Measurements from ENCODE around the gene HSPB6. TPM values are rescaled to one million over a fixed set of nuclear protein-coding genes. Genes with fewer than 3 reads are reported as not detected.
"Not testable (repeated sequence)": the region's sequence is repeated elsewhere in the genome, so short reads cannot be mapped to it uniquely, and the experiment has no call there.

HSPB6 gene
- total RNA-seq = 0.20 and 0.67 TPM in 2 replicates

GRCh38 chr19:35756377-35757230, at the start of gene HSPB6:
Gene HSPB6 (minus strand): TSS chr19:35757029. CDS start chr19:35757008, 21 bp downstream.
- no peak for DNase-seq (ENCODE audit: low read depth, low spot score)

- no peak for DNase-seq (ENCODE audit: low read depth, low spot score)
Observed at GRCh38 chr19:35806597-35806996, 49.8 kb upstream of the HSPB6 start.

GRCh38 chr19:35805526-35806102, 48.8 kb upstream of the HSPB6 start:
- no peak for DNase-seq (ENCODE audit: low read depth, low spot score)

- no peak for DNase-seq (ENCODE audit: low read depth, low spot score)
Observed at GRCh38 chr19:35801828-35802227, 45.0 kb upstream of the HSPB6 start.

- DNase-seq (ENCODE audit: low read depth, low spot score) = no peak
Observed at GRCh38 chr19:35797663-35798062, 40.8 kb upstream of the HSPB6 start.

GRCh38 chr19:35796645-35797542, 40.1 kb upstream of the HSPB6 start:
- no peak for DNase-seq (ENCODE audit: low read depth, low spot score)

- DNase-seq (ENCODE audit: low read depth, low spot score) = not testable (repeated sequence)
Observed at GRCh38 chr19:35795564-35795963, 38.7 kb upstream of the HSPB6 start.

GRCh38 chr19:35793381-35794165, 36.7 kb upstream of the HSPB6 start:
- no peak for DNase-seq (ENCODE audit: low read depth, low spot score)

- DNase-seq (ENCODE audit: low read depth, low spot score) = no peak
Observed at GRCh38 chr19:35792888-35793287, 36.1 kb upstream of the HSPB6 start.

- DNase-seq (ENCODE audit: low read depth, low spot score) = no peak
Observed at GRCh38 chr19:35792312-35792711, 35.5 kb upstream of the HSPB6 start.

GRCh38 chr19:35791814-35792279, 35.0 kb upstream of the HSPB6 start:
- no peak for DNase-seq (ENCODE audit: low read depth, low spot score)

GRCh38 chr19:35790981-35791813, 34.4 kb upstream of the HSPB6 start:
- DNase-seq (ENCODE audit: low read depth, low spot score) = no peak

- no peak for DNase-seq (ENCODE audit: low read depth, low spot score)
Observed at GRCh38 chr19:35789978-35790944, 33.4 kb upstream of the HSPB6 start.

- DNase-seq (ENCODE audit: low read depth, low spot score) = no peak
Observed at GRCh38 chr19:35789195-35789977, 32.6 kb upstream of the HSPB6 start.

GRCh38 chr19:35788205-35788960, 31.6 kb upstream of the HSPB6 start:
- no peak for DNase-seq (ENCODE audit: low read depth, low spot score)

- DNase-seq (ENCODE audit: low read depth, low spot score) = no peak
Observed at GRCh38 chr19:35787227-35787799, 30.5 kb upstream of the HSPB6 start.

Measured in pulmonary artery endothelial cell (primary cell).